Measurements from ENCODE around the gene NAP1L1.

The NAP1L1 gene

DNA sequence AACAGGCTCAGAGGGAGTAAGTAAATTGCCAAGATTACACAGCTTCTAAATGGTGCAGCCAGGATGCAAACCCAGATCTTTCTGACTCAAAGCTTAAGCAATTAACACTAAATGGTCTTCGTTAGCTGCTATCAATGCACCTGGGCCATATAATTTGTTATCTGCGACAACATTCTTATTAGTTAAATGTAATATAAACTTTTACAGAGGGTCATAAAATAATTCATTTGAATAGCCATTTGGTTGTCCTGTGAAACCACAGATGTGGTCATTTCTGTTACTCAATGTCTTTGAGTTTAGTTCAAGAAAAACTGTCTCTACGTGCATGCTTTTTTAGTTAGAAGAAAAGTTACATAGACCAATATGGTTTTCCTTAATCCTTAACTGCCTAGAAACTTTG lies 22.1 kb upstream of the NAP1L1 start:
- Histone ChIP-seq H2BK5ac (ENCODE audit: low read depth, low read length, poor library complexity) (no peak overlapping the region), H3K23ac (ENCODE audit: low read length) (no peak overlapping the region), H3K4me2 (ENCODE audit: low read length) (no peak overlapping the region), H4K91ac (ENCODE audit: low read depth, low read length) (no peak overlapping the region), H3K9ac (ENCODE audit: low read length) (no peak overlapping the region), H3K18ac (ENCODE audit: low read length) (no peak overlapping the region), H4K8ac (ENCODE audit: low read depth, low read length) (no peak overlapping the region), H2AK5ac (ENCODE audit: low read length) (no peak overlapping the region), H2BK120ac (ENCODE audit: insufficient read depth, low read length, poor library complexity) (no peak overlapping the region), H3K79me2 (ENCODE audit: control insufficient read depth, insufficient read depth, low read length, poor library complexity) (no peaks in the 10 kb centered on the region), H2AFZ (ENCODE audit: insufficient read depth, low read length, poor library complexity) (no peak overlapping the region), H3K4me1 (ENCODE audit: control insufficient read depth in 1 of 2, insufficient read depth in 2 of 2, low read length in 2 of 2) (peaks cover 9 to 10% of the 10 kb centered on the region in 2 experiments), H3K36me3 (ENCODE audit: control insufficient read depth in 1 of 2, insufficient read depth in 2 of 2, low read length in 2 of 2) (no peaks in the 10 kb centered on the region), H3K14ac (ENCODE audit: low read length) (no peak overlapping the region), H2BK12ac (ENCODE audit: low read length) (no peak overlapping the region), H3K9me3 (ENCODE audit: insufficient read depth, low read depth, low read length) (no peaks in the 10 kb centered on the region), H3K27me3 (ENCODE audit: insufficient read depth, low read length) (no peaks in the 10 kb centered on the region), H3K4me3 (ENCODE audit: low read depth, low read length) (no peak overlapping the region), H3K79me1 (ENCODE audit: low read length) (peaks cover 1% of the 10 kb centered on the region), H3K27ac (ENCODE audit: low read depth, low read length) (no peak overlapping the region), H4K12ac (ENCODE audit: low read depth, low read length) (no peak overlapping the region), H3K4ac (ENCODE audit: low read depth, low read length) (no peak overlapping the region)
- DNase-seq, result no peak
- WGBS (ENCODE audit: extremely low coverage, insufficient coverage, insufficient read length), result no CpG with 5 or more reads among the region's 3 CpGs

DNA sequence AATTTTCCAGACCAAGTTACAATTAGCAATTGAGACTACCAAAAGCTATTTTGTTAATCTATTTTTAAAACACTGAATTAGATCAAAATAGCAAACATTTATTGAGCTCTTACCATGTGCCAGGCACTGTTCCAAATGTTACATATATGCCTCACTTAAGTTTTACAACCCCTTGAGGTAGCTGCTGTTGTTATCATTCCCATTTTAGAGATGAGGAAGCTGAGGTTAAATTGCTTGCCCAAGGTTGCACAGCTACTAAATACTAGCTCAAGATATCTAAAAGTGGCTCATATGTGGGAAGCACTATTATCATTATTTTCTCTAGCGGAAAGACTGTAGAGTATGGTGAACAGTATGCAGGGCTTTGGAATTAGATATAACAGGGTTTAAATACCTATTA lies 19.5 kb upstream of the NAP1L1 start:
- Histone ChIP-seq H3K9me3 (ENCODE audit: insufficient read depth, low read depth, low read length) (no peaks in the 10 kb centered on the region), H2BK120ac (ENCODE audit: insufficient read depth, low read length, poor library complexity) (no peak overlapping the region), H4K12ac (ENCODE audit: low read depth, low read length) (no peak overlapping the region), H3K4me2 (ENCODE audit: low read length) (no peak overlapping the region), H2BK12ac (ENCODE audit: low read length) (no peak overlapping the region), H4K91ac (ENCODE audit: low read depth, low read length) (no peak overlapping the region), H3K27me3 (ENCODE audit: insufficient read depth, low read length) (no peaks in the 10 kb centered on the region), H3K27ac (ENCODE audit: low read depth, low read length) (no peak overlapping the region), H3K79me1 (ENCODE audit: low read length) (peaks cover 1% of the 10 kb centered on the region), H3K4ac (ENCODE audit: low read depth, low read length) (no peak overlapping the region), H3K36me3 (ENCODE audit: control insufficient read depth in 1 of 2, insufficient read depth in 2 of 2, low read length in 2 of 2) (no peaks in the 10 kb centered on the region), H3K9ac (ENCODE audit: low read length) (no peak overlapping the region), H3K14ac (ENCODE audit: low read length) (no peak overlapping the region), H2BK5ac (ENCODE audit: low read depth, low read length, poor library complexity) (no peak overlapping the region), H2AK5ac (ENCODE audit: low read length) (no peak overlapping the region), H4K8ac (ENCODE audit: low read depth, low read length) (no peak overlapping the region), H3K18ac (ENCODE audit: low read length) (no peak overlapping the region), H2AFZ (ENCODE audit: insufficient read depth, low read length, poor library complexity) (no peak overlapping the region), H3K79me2 (ENCODE audit: control insufficient read depth, insufficient read depth, low read length, poor library complexity) (no peaks in the 10 kb centered on the region), H3K23ac (ENCODE audit: low read length) (no peak overlapping the region), H3K4me3 (ENCODE audit: low read depth, low read length) (no peak overlapping the region), H3K4me1 (ENCODE audit: control insufficient read depth in 1 of 2, insufficient read depth in 2 of 2, low read length in 2 of 2) (peaks cover 9 to 12% of the 10 kb centered on the region in 2 experiments)
- WGBS (ENCODE audit: extremely low coverage, insufficient coverage, insufficient read length), result no CpG with 5 or more reads among the region's 1 CpG
- no peak for DNase-seq

DNA sequence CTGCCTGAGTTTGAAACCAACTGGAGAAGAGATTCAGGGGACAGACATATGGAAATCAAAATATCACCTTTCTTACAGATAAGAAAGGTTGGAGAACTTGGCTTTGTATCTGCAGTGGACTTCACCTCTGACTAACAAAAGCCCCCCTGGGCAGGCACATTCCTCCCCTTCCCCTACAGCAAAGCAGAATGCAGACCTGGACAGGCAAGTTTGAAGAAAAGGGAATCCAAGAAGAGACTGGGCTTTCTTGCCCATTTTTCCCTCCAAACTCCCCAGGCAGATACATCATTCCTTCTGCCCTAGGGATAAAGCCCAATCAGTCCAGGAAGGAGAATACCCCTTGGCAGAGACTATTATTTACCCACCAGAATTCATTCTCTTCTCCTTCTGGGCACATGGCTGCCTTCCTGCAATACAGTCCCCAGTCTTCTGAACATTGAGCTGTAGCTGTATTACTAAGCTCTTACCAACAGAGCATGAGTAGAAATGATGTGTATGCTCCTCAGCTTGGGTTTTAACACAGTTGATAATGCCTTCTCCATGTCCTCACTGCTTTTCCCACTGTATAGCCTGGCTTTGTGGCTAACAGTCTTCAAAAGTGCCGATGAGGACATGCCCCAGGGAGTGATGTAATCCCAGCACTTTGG lies 17.4 kb upstream of the NAP1L1 start:
- no peak overlapping the region for H4K12ac ChIP-seq (ENCODE audit: low read depth, low read length)
- H3K4me3 ChIP-seq (ENCODE audit: low read depth, low read length), result no peak overlapping the region
- no peak overlapping the region for H4K8ac ChIP-seq (ENCODE audit: low read depth, low read length)
- no peaks in the 10 kb centered on the region for H3K79me2 ChIP-seq (ENCODE audit: control insufficient read depth, insufficient read depth, low read length, poor library complexity)
- DNase-seq, result no peak
- H3K36me3 ChIP-seq (ENCODE audit: control insufficient read depth in 1 of 2, insufficient read depth in 2 of 2, low read length in 2 of 2), result no peaks in the 10 kb centered on the region
- H3K4me2 ChIP-seq (ENCODE audit: low read length), result no peak overlapping the region
- H3K9me3 ChIP-seq (ENCODE audit: insufficient read depth, low read depth, low read length), result no peaks in the 10 kb centered on the region
- no CpG with 5 or more reads among the region's 1 CpG for WGBS (ENCODE audit: extremely low coverage, insufficient coverage, insufficient read length)
- H2BK12ac ChIP-seq (ENCODE audit: low read length), result no peak overlapping the region
- H3K14ac ChIP-seq (ENCODE audit: low read length), result no peak overlapping the region
- H2BK5ac ChIP-seq (ENCODE audit: low read depth, low read length, poor library complexity), result no peak overlapping the region
- H3K4me1 ChIP-seq (ENCODE audit: control insufficient read depth in 1 of 2, insufficient read depth in 2 of 2, low read length in 2 of 2), result peaks cover 9 to 12% of the 10 kb centered on the region in 2 experiments
- H2BK120ac ChIP-seq (ENCODE audit: insufficient read depth, low read length, poor library complexity), result no peak overlapping the region
- no peak overlapping the region for H3K9ac ChIP-seq (ENCODE audit: low read length)
- no peak overlapping the region for H3K27ac ChIP-seq (ENCODE audit: low read depth, low read length)
- no peak overlapping the region for H2AFZ ChIP-seq (ENCODE audit: insufficient read depth, low read length, poor library complexity)
- H3K27me3 ChIP-seq (ENCODE audit: insufficient read depth, low read length), result no peaks in the 10 kb centered on the region
- peaks cover 1% of the 10 kb centered on the region for H3K79me1 ChIP-seq (ENCODE audit: low read length)
- no peak overlapping the region for H3K4ac ChIP-seq (ENCODE audit: low read depth, low read length)
- H3K18ac ChIP-seq (ENCODE audit: low read length), result no peak overlapping the region
- no peak overlapping the region for H3K23ac ChIP-seq (ENCODE audit: low read length)
- H2AK5ac ChIP-seq (ENCODE audit: low read length), result no peak overlapping the region
- no peak overlapping the region for H4K91ac ChIP-seq (ENCODE audit: low read depth, low read length)

DNA sequence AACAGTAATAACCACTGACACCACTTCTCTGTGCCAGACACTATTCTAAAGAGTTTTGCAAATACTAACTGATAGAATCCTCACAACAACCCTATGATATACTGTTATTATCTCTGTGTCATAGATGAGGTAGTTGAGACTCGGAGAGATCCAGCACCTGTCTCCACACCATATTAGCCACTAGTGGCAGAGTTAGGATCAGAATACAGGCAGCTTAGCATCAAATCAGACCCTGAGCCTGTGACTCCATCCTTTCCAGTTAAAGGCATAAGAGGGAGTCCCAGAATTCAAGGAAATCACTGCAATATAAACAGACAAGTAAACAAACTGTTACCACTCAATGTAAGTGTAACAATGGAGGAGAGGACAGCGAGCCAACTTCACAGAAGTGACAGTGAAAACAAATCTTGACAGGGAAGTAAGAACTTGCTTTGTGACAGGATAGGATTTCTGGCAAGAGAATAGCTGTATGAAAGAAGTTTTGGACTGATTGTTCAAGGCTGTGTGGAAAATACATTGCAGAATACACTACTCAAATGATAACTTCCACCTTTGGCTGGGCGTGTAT lies 11.7 kb upstream of the NAP1L1 start:
- Histone ChIP-seq H3K4me1 (ENCODE audit: control insufficient read depth in 1 of 2, insufficient read depth in 2 of 2, low read length in 2 of 2) (no peaks in the 10 kb centered on the region), H2BK120ac (ENCODE audit: insufficient read depth, low read length, poor library complexity) (no peak overlapping the region), H3K27ac (ENCODE audit: low read depth, low read length) (no peak overlapping the region), H3K27me3 (ENCODE audit: insufficient read depth, low read length) (no peaks in the 10 kb centered on the region), H2AFZ (ENCODE audit: insufficient read depth, low read length, poor library complexity) (no peak overlapping the region), H3K4ac (ENCODE audit: low read depth, low read length) (no peak overlapping the region), H3K18ac (ENCODE audit: low read length) (no peak overlapping the region), H3K79me1 (ENCODE audit: low read length) (no peaks in the 10 kb centered on the region), H3K9ac (ENCODE audit: low read length) (no peak overlapping the region), H3K4me3 (ENCODE audit: low read depth, low read length) (no peak overlapping the region), H3K14ac (ENCODE audit: low read length) (no peak overlapping the region), H4K8ac (ENCODE audit: low read depth, low read length) (no peak overlapping the region), H2AK5ac (ENCODE audit: low read length) (no peak overlapping the region), H3K23ac (ENCODE audit: low read length) (no peak overlapping the region), H2BK5ac (ENCODE audit: low read depth, low read length, poor library complexity) (no peak overlapping the region), H3K79me2 (ENCODE audit: control insufficient read depth, insufficient read depth, low read length, poor library complexity) (no peaks in the 10 kb centered on the region), H4K91ac (ENCODE audit: low read depth, low read length) (no peak overlapping the region), H3K36me3 (ENCODE audit: control insufficient read depth in 1 of 2, insufficient read depth in 2 of 2, low read length in 2 of 2) (no peaks in the 10 kb centered on the region), H3K9me3 (ENCODE audit: insufficient read depth, low read depth, low read length) (no peaks in the 10 kb centered on the region), H4K12ac (ENCODE audit: low read depth, low read length) (no peak overlapping the region), H3K4me2 (ENCODE audit: low read length) (no peak overlapping the region), H2BK12ac (ENCODE audit: low read length) (no peak overlapping the region)
- no CpG with 5 or more reads among the region's 3 CpGs for WGBS (ENCODE audit: extremely low coverage, insufficient coverage, insufficient read length)
- no peak for DNase-seq
